IPS-11a (cell line): ENCODE measurements around the gene PPARA.

Source experiments
- H3K4me3 ChIP-seq: one replicate; pipeline ENCODE4 v1.5.1; 2013; ENCODE audit warnings: low read depth, low read length, control low read depth

The PPARA gene

DNA sequence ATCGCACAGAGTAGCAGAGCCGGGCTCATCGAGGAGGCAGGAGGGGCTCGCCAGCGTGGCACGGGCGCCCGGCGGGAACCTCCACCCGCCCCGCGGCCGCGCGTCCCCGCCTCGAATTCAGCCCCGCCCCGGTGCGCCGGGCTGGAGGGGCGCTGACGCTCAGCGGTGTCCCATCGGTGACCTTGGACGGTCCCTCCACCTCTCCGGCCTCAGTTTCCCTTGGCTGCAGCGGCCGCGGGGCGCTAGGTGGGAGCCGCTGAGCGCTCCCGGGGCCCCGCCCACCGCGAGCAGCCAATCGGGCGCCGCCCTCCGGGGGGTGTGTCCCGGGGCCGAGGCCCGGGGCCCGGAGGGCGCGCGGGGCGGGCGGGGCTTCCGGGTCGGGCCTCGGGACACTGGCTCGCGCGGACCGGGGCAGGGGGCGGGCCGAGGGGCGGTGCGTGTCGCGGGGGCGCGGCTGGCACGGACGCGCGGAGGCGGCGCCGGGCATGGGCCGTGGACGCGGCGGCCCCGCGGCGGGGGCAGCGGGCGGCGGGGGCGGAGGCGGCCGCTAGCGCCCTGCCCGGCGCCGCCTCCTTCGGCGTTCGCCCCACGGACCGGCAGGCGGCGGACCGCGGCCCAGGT, at the start of gene PPARA:
Gene PPARA, plus strand, starts transcription at position 493 of the 621 bp plus-strand sequence. CDS start 47,858 bp downstream, outside the sequence.
- peak within 1 kb of the TSS; percentile 64 for H3K4me3 ChIP-seq

DNA sequence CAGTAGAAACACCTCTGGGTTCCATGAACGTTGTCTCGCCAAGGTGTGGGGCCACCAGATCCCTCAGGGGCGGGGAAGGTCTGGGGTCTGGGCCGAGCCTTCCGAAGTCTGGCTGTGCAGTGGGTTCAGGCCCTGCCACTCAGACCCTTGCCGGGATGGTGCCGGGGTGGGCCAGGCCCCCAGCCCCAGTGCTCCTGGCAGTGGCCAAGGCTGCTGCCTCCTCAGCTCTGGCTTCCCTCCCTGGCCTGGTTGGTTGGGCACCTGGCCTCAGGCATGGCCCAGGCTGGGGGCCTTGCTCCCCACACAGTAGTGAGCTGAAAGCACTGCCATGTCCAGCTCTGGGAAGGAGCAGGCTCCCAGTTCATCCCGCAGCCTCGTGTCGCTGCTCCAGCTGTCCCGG, 48.2 kb upstream of the PPARA start:
- H3K4me3 ChIP-seq, result no peak overlapping the region

DNA sequence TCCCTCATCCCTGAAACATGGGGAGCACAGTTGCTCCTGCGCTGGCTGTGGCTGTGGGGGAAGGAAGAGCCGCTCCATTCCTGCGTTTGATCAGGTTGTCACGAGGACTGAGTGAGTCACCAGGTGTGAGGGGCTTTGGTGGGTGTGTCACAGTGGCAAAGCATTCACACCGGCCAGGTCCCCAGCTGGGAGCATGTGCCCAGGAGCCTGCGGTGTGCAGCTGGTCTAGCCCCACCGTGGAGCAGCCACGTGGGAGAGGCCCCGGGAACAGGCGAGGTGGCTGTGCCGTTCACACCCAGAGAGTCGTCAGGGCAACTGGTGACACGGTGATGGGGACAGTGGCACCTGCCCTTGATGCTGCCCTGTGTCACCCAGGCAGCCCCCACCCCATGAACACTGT, 47.6 kb upstream of the PPARA start:
- H3K4me3 ChIP-seq, result no peak overlapping the region

DNA sequence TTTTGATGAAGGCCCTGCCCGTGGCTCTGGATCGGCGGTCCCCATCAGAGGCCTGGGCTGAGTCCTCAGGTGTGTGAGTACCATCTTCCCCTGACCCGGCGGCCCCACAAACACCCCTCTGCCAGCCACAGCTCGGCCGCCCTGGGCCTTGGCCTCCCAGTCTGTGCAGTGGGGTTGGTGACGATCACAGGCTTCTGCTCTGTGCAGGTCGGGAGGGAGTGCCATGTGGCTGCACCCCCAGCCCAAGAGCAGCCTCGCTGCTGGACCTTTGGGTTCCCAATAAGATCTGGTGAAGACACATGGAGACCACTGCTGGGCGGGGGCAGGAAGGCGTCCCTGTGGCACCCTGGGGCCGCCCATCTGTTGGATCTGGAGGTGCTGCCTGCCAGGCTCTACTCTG, 47.1 kb upstream of the PPARA start:
- H3K4me3 ChIP-seq, result no peak overlapping the region

DNA sequence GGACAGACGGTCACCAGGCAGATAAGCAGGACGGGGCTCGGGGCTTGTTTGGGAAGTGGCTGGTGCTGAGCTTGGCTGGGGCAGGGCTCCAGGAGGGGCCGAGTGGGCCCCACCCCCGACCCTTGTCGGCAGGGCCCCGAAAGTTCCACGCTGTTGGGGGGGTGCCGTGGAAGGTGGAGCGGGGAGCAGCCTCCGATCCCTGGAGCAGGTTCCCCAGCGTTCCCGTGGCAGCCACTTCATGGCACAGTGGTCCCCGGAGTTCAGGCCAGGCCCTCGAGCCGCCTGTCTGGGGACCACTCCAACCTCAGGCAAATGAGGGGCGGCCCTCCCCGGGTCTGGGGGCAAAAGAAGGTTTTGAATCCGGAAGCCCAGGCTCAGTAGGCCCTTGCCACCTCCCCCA, 46.7 kb upstream of the PPARA start:
- no peak overlapping the region for H3K4me3 ChIP-seq

DNA sequence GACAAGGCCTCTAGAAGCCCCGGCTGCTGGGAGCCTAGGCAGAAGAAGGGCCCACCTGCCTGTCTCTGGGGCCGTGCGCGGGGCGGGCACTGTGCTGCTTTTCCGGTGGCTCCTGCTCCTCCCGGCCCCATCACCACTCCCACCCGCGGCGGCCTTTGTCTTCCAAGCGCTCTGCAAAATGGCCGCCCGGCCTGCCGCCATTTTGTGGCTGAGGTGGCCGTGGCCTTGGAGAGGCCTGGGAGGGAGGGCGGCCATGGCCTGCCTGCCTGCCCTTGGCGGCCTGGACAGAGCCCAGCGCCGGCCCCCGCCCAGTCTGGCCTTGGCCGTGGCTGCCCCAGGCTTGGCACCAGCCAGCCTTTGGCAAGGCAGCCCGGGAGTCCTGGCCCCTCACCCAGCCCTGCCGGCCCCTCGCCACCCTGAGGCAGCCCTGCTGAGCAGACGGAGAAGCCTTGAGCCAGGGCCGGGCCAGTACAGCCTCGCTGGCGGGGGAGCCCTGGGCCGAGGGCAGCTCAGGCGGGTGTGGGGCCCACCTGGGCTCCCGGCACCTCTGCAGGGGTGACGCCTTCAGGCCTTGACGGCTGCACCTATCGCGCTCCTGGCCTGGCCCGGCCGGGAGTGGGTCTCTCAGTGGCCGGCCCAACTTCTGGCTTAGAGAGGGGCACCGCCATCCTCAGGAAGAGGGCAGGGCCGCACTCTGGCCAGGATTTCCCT, 46.0 kb upstream of the PPARA start:
- H3K4me3 ChIP-seq, result no peak overlapping the region

DNA sequence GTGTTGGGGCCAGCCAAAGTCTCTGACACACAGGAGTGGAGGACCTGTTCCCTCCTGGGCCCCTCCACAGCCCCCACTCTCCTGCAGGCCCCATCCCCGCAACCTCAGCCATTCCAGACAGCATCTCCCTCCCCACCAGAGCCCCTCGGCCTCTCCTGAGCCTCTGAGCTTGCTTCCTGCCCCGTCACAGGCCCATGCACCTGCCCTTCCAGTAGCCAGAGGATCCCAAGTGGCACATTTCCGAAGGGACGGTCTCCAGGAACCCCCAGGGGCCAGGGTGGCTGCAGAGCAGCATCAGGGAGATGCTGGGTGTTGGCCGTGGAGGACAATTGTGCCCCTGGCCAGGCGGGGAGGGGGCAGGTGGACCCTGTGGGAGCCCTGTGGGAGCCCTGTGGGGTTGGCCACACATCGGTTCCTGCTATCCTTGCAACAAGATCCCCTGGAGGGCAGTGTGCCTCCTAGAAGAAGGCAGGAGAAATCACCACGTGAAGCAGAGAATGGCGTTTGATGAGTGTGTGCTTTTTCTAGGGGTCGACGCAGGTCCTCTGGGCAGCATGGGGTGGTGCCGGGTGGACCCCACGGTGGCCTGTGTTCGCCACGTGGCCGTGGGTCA, 45.3 kb upstream of the PPARA start:
- H3K4me3 ChIP-seq, result no peak overlapping the region

DNA sequence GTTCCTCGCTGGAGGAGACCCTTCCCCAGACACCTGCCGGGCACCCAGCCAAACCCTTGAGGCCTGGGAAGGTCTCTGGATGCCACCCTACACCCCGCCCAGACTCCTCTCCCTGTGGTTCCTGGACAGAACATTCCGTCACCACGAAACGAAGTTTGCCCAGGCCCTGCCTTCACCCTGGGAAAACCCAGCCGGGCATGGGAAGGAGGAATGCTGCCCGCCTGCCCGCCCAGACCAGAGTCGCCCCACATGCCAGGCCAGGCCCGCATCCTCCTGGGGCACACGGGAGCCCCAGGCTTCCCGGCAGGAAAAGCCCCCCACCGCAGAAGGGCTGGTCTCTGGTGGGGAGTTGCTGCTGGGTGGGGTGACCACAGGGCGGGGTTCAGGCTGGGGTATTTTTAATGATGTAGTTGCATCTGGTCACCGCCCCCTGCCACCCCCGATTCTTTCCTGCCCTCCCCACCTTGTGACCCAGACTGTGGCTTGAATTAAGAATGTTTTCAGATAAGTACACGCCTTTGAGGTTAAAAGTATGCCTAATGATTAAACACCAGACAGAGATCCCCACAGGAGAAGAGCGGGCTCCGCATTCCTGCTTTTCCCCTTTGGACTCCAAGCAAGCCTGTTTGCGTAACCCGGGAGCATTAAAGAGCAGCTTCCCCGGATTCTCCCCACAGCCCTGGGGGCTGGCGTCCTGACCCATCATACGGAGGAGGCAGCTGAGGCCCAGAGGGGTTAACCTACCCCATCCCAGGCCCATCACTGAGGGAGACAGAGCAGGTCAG, 44.6 kb upstream of the PPARA start:
- H3K4me3 ChIP-seq, result no peak overlapping the region

DNA sequence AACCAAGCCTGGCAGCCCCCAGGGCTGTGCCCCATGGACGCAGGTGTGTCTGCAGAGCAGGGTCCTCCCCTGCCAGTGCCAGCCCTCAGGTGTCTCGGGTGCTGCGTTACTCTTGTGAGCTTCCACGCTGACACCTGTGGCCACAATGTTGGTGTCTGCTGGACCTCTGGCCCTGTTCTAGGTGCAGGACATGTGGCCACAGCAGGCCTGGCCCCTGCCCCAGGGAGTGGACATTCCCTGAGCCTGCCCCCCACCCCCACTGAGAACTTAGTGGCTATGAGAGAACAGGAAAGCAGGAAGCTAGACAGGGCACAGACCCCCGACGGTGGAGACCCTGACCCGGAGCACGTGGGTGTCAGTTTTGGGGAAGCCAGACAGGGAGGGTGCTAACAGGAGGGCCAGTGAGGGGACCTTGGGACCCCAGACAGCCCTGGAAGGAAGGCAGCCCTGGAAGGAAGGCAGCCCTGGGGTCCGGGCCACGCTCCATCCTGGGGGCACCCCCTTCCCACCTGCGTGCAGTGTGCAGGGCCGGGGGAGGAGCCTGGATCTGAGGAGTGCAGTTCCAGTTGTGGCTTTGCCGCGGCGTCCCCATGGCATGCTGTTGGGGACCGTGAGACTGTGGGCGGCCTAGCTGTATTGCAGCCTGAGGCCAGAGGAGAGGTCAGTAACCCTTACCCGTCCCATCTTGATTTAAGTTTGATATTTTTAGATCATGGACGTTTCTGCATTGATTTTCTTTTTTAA, 43.9 kb upstream of the PPARA start:
- no peak overlapping the region for H3K4me3 ChIP-seq

DNA sequence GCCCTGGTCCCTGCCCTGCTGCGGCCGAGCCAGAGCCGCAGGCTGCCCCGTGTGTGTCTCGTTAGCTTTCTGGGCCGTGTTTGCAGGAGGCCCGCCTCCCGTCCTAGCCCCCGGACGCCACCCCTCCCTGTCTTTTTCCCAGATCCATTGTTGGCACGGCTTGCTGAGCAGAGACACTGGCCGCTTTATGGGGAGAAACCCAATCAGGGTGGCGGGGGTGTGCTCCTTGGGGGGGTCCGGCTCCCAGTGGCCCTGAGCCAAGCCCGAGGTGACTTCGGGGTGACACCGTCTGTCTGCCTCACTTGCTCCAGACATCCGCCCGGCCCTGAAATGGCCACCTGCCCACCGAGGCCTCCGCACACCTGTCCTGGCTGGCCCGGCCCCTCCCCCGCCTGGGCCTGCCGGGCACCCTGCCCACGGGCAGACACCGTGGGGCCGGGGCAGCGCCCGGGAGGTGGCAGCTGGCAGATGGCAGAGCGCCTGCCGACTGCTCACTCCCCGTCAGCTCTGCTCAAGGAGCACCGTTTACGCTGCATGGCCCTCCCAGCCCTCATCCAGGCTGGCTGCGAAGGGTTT, 43.1 kb upstream of the PPARA start:
- H3K4me3 ChIP-seq, result no peak overlapping the region

DNA sequence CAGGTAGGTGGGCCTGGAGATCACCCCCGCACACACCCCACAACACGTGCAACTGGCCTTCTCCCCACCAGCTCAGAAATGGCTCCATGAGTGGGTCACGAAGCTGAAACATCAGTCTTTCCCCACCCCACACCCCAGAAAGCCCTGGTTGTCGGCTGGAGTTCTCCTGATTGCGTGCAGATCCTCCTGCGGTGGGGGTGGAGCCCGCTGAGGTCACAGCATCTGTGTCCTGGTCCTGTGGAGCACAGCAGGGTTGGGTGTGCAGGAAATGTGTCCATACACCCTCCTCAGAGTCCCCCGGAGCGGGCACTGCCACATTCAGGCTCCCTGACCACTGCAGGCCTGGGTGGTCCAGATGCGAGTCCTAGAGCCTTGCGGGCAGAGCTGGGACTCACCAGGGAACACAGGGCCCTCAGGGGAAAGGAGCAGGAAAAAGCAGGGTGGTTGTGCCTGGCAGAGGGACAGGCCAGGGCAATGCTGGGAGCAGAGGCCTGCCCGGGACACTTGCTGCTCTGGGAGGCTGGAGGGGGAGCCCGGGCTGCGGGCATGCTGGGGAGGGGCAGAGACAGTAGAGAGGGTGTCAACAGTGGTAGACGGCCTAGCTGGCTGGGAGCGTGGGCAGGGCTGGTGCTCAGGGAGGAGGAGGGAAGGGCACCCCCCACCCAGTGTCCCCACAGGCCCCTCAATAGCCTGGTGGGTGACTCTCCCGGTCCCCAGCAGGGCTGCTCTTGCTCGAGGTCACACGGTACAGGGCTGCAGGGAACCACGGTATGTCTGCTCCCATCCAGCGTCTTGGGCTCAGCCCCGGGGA, 42.4 kb upstream of the PPARA start:
- no peak overlapping the region for H3K4me3 ChIP-seq

DNA sequence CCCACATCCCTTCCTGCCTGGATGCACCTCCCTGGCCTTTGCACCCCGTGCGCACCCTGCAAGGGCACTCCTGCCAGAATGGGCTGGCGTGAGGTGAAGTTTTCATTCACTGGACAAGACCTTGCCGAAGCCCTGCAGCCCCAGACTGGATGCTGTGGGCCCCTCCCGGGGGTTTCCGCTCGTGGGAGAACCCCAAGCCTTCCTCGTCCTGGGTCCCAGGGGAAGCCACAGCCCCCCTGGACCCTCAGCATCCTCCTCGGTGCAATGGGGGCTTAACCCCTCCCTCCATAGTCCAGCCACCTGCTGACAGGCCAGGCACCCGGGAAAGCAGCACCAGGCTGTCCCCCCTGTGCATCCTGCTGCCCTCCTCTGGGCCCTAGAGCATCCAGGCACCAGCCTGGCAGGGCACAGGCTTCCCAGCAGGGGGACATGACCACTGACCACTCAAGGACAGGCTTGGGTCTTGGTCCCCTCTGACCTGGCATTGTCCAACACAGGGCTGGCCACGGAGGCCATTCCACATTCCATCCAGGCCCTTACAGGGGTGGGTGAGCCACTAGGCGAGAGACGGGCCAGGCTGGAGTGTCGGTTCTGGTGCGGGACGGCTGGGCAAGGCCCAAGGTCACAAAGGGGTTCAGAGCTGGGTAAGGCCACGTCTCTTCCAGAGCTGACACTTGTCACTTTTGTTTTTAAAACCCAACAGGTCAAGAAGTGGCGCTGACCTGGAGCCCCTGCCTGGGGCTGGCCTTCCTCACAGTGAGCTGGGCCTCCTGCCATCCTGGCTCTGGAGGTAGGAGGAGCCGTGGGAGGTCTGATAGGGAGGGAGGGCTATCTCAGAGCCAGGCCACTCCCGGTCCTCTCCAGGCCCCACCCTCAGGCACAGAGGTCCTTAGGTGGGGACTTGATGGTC, 41.5 kb upstream of the PPARA start:
- H3K4me3 ChIP-seq, result no peak overlapping the region

DNA sequence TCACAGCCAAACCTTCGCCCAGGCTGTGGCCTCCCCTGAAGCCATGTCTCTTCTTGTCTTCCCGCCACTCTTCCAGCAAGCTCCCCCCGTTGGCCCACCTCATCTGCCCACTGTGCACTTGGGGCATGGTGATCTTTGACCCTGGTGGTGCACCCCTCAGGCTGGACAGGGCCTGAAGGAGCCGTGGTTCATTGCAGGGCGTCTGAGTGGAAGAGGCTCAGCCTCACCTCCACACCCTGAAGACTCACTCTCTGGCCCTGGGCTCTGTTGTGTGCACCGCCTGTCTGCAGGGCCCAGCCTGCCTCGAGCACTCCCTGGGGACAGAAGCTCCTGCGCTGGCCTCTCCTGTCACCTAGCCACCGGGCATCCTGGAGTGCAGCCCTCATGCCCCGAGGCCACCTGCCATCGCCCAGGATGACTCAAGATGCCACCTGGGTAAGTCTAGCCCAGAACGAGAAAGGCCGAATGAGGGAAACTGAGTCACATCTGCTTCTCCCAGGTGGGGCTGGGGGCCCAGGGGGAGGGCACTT, 40.8 kb upstream of the PPARA start:
- no peak overlapping the region for H3K4me3 ChIP-seq

DNA sequence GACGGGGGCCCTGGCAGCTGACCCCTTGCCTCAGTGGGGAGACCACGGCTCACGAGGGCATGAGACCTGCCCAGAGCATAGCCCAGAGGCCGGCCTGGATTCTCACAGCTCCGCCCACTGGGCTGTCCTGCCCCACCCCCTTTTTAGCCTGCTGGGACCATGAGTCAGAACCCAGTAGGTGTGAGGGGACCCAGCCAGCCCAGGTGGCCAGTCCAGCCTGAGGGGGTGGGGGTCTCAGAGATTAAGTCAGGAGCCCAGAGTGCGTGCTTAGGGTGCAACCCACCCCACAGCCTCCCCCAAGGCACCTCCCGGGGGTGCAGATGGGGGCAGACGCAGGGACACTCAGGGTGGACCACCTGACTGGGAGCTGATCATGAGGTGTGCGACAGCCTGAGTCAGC, 40.1 kb upstream of the PPARA start:
- H3K4me3 ChIP-seq, result no peak overlapping the region

DNA sequence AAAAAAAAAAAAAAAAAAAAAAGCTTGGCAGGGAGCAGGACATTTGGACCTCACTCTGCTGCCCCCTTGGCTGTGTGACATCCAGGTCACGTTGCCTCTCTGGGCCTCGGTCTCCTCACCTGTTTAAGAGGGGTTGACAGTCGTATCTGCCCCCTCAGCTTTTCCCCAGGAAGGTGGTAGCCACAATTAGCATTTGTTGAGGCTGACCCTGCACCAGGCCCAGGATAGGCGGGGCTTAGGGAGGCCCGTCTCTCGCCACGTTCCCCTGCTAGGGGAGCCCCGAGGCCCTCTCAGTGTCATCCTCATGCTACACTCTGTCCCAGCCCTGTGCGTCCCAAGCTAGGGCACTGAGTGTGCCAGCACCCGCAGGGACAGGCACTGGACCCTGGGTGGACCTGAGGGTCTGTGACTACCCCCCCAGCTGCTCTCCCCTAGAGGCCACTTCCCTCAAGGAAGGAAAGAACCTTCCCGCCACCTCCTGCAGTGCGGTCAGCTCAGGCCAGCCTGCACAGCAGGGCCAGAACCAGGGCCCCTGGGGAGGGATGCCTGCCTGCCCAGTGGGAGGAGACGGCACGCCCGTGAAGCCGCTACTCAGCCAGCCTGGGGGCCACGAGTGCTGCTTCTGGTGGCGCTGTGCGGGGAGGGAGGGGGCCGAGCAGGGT, 38.5 kb upstream of the PPARA start:
- H3K4me3 ChIP-seq, result no peak overlapping the region

DNA sequence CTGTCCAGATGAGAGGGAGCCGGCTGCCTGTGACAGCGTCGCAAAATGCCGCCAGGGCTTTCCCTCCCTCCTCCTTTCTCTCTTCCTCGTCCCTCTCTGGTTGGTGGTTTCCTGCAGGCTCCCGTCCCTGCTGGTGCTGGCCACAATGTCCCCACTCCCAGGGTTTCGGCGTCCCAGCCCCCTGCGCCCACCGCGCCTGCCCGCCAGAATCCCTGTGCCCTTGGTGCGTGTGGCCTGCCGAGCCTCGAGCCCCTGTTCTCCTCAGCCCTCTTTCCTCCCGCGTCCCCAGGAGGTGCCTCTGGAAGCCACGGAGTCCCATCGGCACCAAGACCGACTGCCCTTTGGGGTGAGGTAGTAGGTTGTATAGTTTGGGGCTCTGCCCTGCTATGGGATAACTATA, 37.9 kb upstream of the PPARA start:
- no peak overlapping the region for H3K4me3 ChIP-seq

DNA sequence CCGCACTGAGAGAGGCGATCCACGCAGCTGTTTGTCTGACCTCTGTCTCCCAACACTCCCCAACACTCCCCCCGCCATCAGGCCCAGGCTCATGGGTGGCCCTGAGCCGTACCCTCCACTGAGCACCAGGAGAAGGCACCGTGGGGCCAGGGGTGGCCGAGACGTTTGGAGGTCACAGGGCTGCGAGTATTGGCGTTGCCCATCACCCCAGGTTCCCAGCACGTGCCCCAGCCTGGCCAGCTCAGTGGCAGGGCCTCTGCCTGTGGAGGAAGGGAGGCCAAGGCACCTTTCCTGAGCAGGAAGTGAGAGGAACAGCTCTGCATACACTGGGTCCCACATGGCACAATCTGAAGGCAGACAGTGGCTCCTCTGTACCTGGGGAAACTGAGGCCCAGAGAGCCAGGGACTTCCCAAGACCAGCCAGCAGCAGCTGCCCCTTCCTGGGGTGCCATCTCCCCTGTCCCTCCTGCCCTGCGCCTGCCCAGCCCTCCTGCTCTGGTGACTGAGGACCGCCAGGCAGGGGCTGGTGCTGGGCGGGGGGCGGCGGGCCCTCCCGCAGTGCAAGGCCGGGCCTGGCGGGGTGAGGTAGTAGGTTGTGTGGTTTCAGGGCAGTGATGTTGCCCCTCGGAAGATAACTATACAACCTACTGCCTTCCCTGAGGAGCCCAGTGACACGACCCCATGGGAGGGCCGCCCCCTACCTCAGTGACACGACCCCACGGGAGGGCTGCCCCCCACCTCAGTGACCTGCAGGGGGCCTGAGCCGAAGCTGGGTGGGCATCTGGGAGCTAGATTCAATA, 37.0 kb upstream of the PPARA start:
- H3K4me3 ChIP-seq, result no peak overlapping the region
